OCI-LY7 (cell line): Measurements from ENCODE around the gene IL21R. TPM values are rescaled to one million over a fixed set of nuclear protein-coding genes. Genes with fewer than 3 reads are reported as not detected.

ENCODE experiments used
- BruUV-seq: library from RNA; stranded (reverse); fragments of 400-500 nt; replicated peaks from 2 replicates; lab custom pipeline; 2021; lab: Mats Ljungman, UMichigan
- CTCF ChIA-PET: fragments of 300-600 bp; sonication (Branson Sonifier 250); formaldehyde crosslinking; loops from one replicate; lab custom pipeline; 2022; ENCODE audit warnings: antibody characterized with exemption; ENCODE audit not compliant: unreplicated experiment; lab: Charles Lee
- POLR2A ChIA-PET: fragments of 300-600 bp; sonication (Branson Sonifier 250); formaldehyde crosslinking; loops from one replicate; lab custom pipeline; 2022; ENCODE audit warnings: antibody characterized with exemption; lab: Charles Lee
- DNase-seq: peaks from one replicate; pipeline ENCODE4 v3.0.0-alpha.2; 2015; ENCODE audit warnings: low spot score
- H2AFZ ChIP-seq: fragments of 200-600 bp; sonication (generic), shearing (Covaris generic); 2 replicates; pipeline ENCODE4 v1.6.1; 2014; ENCODE audit warnings: mild to moderate bottlenecking, antibody characterized with exemption, low read length, moderate library complexity
- H3K27ac ChIP-seq: fragments of 200-600 bp; sonication (generic); 2 replicates; pipeline ENCODE4 v1.5.1; 2014; ENCODE audit warnings: mixed run types, low read depth, mild to moderate bottlenecking, moderate library complexity, low read length, inconsistent platforms; ENCODE audit not compliant: poor library complexity, severe bottlenecking
- H3K36me3 ChIP-seq: fragments of 200-600 bp; sonication (generic); 2 replicates; pipeline ENCODE4 v1.6.1; 2014; ENCODE audit warnings: mild to moderate bottlenecking, antibody characterized with exemption, low read length, moderate library complexity, mixed read lengths; ENCODE audit not compliant: insufficient read depth
- H3K4me1 ChIP-seq: fragments of 200-600 bp; sonication (generic); 2 replicates; pipeline ENCODE4 v1.5.1; 2014; ENCODE audit warnings: mild to moderate bottlenecking, low read length; ENCODE audit not compliant: insufficient read depth, poor library complexity, severe bottlenecking
- H3K4me2 ChIP-seq: fragments of 200-600 bp; sonication (generic); 2 replicates; pipeline ENCODE4 v1.6.1; 2014; ENCODE audit warnings: mild to moderate bottlenecking, low read length
- H3K4me3 ChIP-seq: fragments of 200-600 bp; sonication (generic); 2 replicates; pipeline ENCODE4 v1.5.1; 2014; ENCODE audit warnings: mild to moderate bottlenecking, low read depth, low read length; ENCODE audit not compliant: poor library complexity, severe bottlenecking
- H3K79me2 ChIP-seq: fragments of 200-600 bp; sonication (generic); 2 replicates; pipeline ENCODE4 v1.6.1; 2016; ENCODE audit warnings: low read depth, mild to moderate bottlenecking, low read length, moderate library complexity, mixed read lengths; ENCODE audit not compliant: insufficient read depth
- H3K9me2 ChIP-seq: fragments of 200-600 bp; sonication (generic); 2 replicates; pipeline ENCODE4 v1.6.1; 2016; ENCODE audit warnings: mild to moderate bottlenecking, low read length, mixed read lengths; ENCODE audit not compliant: insufficient read depth
- H3K9me3 ChIP-seq: fragments of 200-600 bp; sonication (generic); 2 replicates; pipeline ENCODE4 v1.6.1; 2014; ENCODE audit warnings: mild to moderate bottlenecking, mixed run types, low read length, mixed read lengths
- H4K20me1 ChIP-seq: fragments of 200-600 bp; sonication (generic); 2 replicates; pipeline ENCODE4 v1.6.1; 2014; ENCODE audit warnings: mild to moderate bottlenecking, antibody characterized with exemption, low read length, moderate library complexity, mixed read lengths; ENCODE audit not compliant: insufficient read depth
- EZH2phosphoT487 ChIP-seq: fragments of 200-600 bp; sonication (generic); IDR thresholded peaks from 2 replicates; pipeline ENCODE4 v1.6.1; 2018; ENCODE audit warnings: low read depth, borderline replicate concordance, mild to moderate bottlenecking, mixed run types, antibody characterized with exemption, low read length, moderate library complexity, mixed read lengths
- intact Hi-C: fragments of 100-400 bp; cut with micrococcal nuclease; formaldehyde crosslinking; loops from one replicate; pipeline ENCODE4 v1.10.0; 2022; ENCODE audit not compliant: unreplicated experiment
- total RNA-seq, 2 experiments: library from RNA; depleted of rRNA in 1 of 2; stranded (reverse); fragments of >200 nt in 1 of 2; shearing (Covaris generic) in 1 of 2; gene quantifications; 2 replicates each; pipeline ENCODE4 v1.2.3, GENCODE V29; 2014 to 2022
- TF ChIP-seq, protein P1 (sequence below): fragments of 200-600 bp; sonication (generic); conservative IDR thresholded peaks from 2 replicates; pipeline ENCODE4 v1.5.1; 2014; ENCODE audit warnings: mild to moderate bottlenecking, antibody characterized with exemption, low read length, moderate library complexity, mixed read lengths

IL21R gene
- total RNA-seq, 2 experiments from 2014 or later, result 10.0 to 47.0 TPM

DNA sequence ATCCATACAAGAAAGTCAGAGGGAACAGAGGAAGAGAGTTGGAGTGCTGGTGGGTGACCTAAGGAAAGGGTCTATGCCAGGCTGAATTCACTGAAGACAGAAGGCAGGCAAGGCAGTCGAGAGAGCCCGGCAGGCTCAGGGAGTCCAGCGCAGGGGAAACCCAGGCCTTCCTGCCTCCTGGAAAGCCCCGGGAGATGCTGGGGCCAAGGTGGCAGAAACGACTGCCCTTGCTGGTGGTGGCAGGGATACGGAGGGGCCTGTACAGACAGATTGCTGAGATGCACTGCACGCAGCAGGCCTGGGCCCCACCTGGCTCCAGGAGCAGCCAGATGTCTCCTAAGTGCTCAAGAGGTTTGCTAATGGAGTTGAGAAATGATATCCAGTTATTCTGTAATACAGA lies 87.9 kb downstream of the IL21R start:
- H3K79me2 ChIP-seq, result no peaks in the 10 kb centered on the region
- H4K20me1 ChIP-seq, result no peaks in the 10 kb centered on the region
- no peaks in the 10 kb centered on the region for H3K4me1 ChIP-seq
- no peak for DNase-seq
- ChIA-PET POLR2A (no interaction called here), CTCF (no interaction called here)
- no peak overlapping the region for H3K27ac ChIP-seq
- TF ChIP-seq EZH2phosphoT487, result no peak
- TF ChIP-seq, protein P1, sequence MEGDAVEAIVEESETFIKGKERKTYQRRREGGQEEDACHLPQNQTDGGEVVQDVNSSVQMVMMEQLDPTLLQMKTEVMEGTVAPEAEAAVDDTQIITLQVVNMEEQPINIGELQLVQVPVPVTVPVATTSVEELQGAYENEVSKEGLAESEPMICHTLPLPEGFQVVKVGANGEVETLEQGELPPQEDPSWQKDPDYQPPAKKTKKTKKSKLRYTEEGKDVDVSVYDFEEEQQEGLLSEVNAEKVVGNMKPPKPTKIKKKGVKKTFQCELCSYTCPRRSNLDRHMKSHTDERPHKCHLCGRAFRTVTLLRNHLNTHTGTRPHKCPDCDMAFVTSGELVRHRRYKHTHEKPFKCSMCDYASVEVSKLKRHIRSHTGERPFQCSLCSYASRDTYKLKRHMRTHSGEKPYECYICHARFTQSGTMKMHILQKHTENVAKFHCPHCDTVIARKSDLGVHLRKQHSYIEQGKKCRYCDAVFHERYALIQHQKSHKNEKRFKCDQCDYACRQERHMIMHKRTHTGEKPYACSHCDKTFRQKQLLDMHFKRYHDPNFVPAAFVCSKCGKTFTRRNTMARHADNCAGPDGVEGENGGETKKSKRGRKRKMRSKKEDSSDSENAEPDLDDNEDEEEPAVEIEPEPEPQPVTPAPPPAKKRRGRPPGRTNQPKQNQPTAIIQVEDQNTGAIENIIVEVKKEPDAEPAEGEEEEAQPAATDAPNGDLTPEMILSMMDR, result no peak
- H3K9me2 ChIP-seq, result no peaks in the 10 kb centered on the region
- intact Hi-C loops, result no loop called here
- H3K4me3 ChIP-seq, result no peak overlapping the region
- no peak overlapping the region for H3K4me2 ChIP-seq
- no TSS peak for BruUV-seq
- peaks cover 67% of the 10 kb centered on the region for H3K36me3 ChIP-seq
- H2AFZ ChIP-seq, result no peak overlapping the region
- H3K9me3 ChIP-seq, result no peaks in the 10 kb centered on the region

- H3K9me3 ChIP-seq, result no peaks in the 10 kb centered on the region
- no peak overlapping the region for H3K4me2 ChIP-seq
- H2AFZ ChIP-seq, result no peak overlapping the region
- DNase-seq, result no peak
- H3K4me1 ChIP-seq, result no peaks in the 10 kb centered on the region
- H3K4me3 ChIP-seq, result no peak overlapping the region
- no peak for TF ChIP-seq EZH2phosphoT487
- TF ChIP-seq, protein P1, result no peak
- no peaks in the 10 kb centered on the region for H4K20me1 ChIP-seq
- BruUV-seq, result no TSS peak
- ChIA-PET POLR2A (no interaction called here), CTCF (no interaction called here)
- H3K9me2 ChIP-seq, result no peaks in the 10 kb centered on the region
- intact Hi-C loops, result no loop called here
- peaks cover 61% of the 10 kb centered on the region for H3K36me3 ChIP-seq
- H3K27ac ChIP-seq, result no peak overlapping the region
- H3K79me2 ChIP-seq, result no peaks in the 10 kb centered on the region
These were observed 90.1 kb downstream of the IL21R start for GRCh38 chr16:27491894-27492587.

- BruUV-seq, result no TSS peak
- peaks cover 63% of the 10 kb centered on the region for H3K36me3 ChIP-seq
- no peaks in the 10 kb centered on the region for H3K9me3 ChIP-seq
- intact Hi-C loops, result no loop called here
- ChIA-PET CTCF (no interaction called here), POLR2A (no interaction called here)
- H4K20me1 ChIP-seq, result no peaks in the 10 kb centered on the region
- no peak for DNase-seq
- H2AFZ ChIP-seq, result no peak overlapping the region
- H3K4me3 ChIP-seq, result no peak overlapping the region
- no peaks in the 10 kb centered on the region for H3K79me2 ChIP-seq
- TF ChIP-seq, protein P1, result no peak
- TF ChIP-seq EZH2phosphoT487, result no peak
- no peaks in the 10 kb centered on the region for H3K4me1 ChIP-seq
- H3K4me2 ChIP-seq, result no peak overlapping the region
- no peaks in the 10 kb centered on the region for H3K9me2 ChIP-seq
- no peak overlapping the region for H3K27ac ChIP-seq
These were observed 90.6 kb downstream of the IL21R start for GRCh38 chr16:27492588-27492979.
